Testis (tissue), 2 donors: ENCODE results near the gene PLEKHD1.

Experiments used
- POLR2A ChIP-seq: fragments of 450-650 bp; IDR thresholded peaks from one replicate; pipeline ENCODE4 v1.6.1; 2017; ENCODE audit warnings: antibody characterized with exemption, mild to moderate bottlenecking, moderate library complexity
- TF ChIP-seq, protein P1 (sequence below), 3 experiments: fragments of 450-650 bp in 2 of 3; fragments of 200-600 bp in 1 of 3; sonication (generic) in 1 of 3; IDR thresholded peaks; one replicate each; pipeline ENCODE4 v1.5.1; 2016 to 2019; ENCODE audit warnings: antibody characterized with exemption in 3 of 3, mild to moderate bottlenecking in 2 of 3, moderate library complexity in 1 of 3

GRCh38 chr14:69468949-69469348 is 15.6 kb upstream of the PLEKHD1 start:
- TF ChIP-seq POLR2A = no peak
- TF ChIP-seq, protein P1, sequence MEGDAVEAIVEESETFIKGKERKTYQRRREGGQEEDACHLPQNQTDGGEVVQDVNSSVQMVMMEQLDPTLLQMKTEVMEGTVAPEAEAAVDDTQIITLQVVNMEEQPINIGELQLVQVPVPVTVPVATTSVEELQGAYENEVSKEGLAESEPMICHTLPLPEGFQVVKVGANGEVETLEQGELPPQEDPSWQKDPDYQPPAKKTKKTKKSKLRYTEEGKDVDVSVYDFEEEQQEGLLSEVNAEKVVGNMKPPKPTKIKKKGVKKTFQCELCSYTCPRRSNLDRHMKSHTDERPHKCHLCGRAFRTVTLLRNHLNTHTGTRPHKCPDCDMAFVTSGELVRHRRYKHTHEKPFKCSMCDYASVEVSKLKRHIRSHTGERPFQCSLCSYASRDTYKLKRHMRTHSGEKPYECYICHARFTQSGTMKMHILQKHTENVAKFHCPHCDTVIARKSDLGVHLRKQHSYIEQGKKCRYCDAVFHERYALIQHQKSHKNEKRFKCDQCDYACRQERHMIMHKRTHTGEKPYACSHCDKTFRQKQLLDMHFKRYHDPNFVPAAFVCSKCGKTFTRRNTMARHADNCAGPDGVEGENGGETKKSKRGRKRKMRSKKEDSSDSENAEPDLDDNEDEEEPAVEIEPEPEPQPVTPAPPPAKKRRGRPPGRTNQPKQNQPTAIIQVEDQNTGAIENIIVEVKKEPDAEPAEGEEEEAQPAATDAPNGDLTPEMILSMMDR (IDR thresholded peaks at IDR 0.05) = no peak
